Kidney (tissue), 14 donors: Measurements from ENCODE around the gene PEX3. TPM values are rescaled to one million over a fixed set of nuclear protein-coding genes. Genes with fewer than 3 reads are reported as not detected.

ENCODE experiments used
- DNase-seq, 5 donors: peaks; one replicate each; pipeline ENCODE4 v3.0.0-alpha.2; 2013 to 2020
- FAIRE-seq: peaks from 2 replicates; lab custom pipeline; 2012; peaks lifted over from hg19 to GRCh38; lab: Jason Lieb, UNC
- H3K27ac ChIP-seq, 2 donors: one replicate each; pipeline ENCODE4 v1.7.0; 2013; ENCODE audit warnings: low read depth in 2 of 2, low read length in 2 of 2, inconsistent platforms in 1 of 2
- H3K27me3 ChIP-seq: one replicate; pipeline ENCODE4 v1.7.1; 2013; ENCODE audit warnings: low read length, inconsistent platforms; ENCODE audit not compliant: control insufficient read depth, insufficient read depth
- H3K36me3 ChIP-seq, 3 donors: one replicate each; pipeline versions ENCODE4 v1.7.0 to v1.7.1; 2013; ENCODE audit warnings: low read length in 3 of 3, control low read depth in 1 of 3, inconsistent platforms in 1 of 3; ENCODE audit not compliant: insufficient read depth in 3 of 3, control insufficient read depth in 2 of 3
- H3K4me1 ChIP-seq, 3 donors: one replicate each; pipeline versions ENCODE4 v1.7.0 to v1.7.1; 2013; ENCODE audit warnings: low read length in 3 of 3, inconsistent platforms in 1 of 3, low read depth in 1 of 3; ENCODE audit not compliant: control insufficient read depth in 2 of 3, insufficient read depth in 2 of 3
- H3K4me3 ChIP-seq, 3 donors: one replicate each; pipeline versions ENCODE4 v1.7.0 to v1.8.1; 2013; ENCODE audit warnings: low read length in 3 of 3, control low read depth in 1 of 3, inconsistent platforms in 1 of 3
- H3K9ac ChIP-seq, 3 donors: one replicate each; pipeline versions ENCODE4 v1.7.0 to v1.7.1; 2013; ENCODE audit warnings: low read length in 3 of 3, control low read depth in 1 of 3, inconsistent platforms in 1 of 3
- H3K9me3 ChIP-seq, 3 donors: one replicate each; pipeline versions ENCODE4 v1.7.0 to v1.7.1; 2013; ENCODE audit warnings: low read length in 3 of 3, control low read depth in 1 of 3, inconsistent platforms in 1 of 3; ENCODE audit not compliant: control insufficient read depth in 2 of 3, insufficient read depth in 1 of 3
- CTCF ChIP-seq: IDR thresholded peaks from 3 replicates; pipeline ENCODE4 v1.5.1; 2012; ENCODE audit warnings: mild to moderate bottlenecking, moderate library complexity, borderline replicate concordance; ENCODE audit not compliant: insufficient read depth; ENCODE audit errors: extremely low read depth
- intact Hi-C: fragments of 100-400 bp; cut with DNase I; formaldehyde crosslinking; loops from one replicate; pipeline ENCODE4 v1.11.1; 2022
- polyA plus RNA-seq: library from polyadenylated mRNA; stranded (reverse); fragments of 350-450 nt; fragmentation: Illumina TruSeq; extraction: RNeasy Lipid Tissue Mini Kit (QIAGEN cat#74804); gene quantifications from one replicate; pipeline ENCODE4 v1.2.3, GENCODE V29; 2014; ENCODE audit warnings: low read depth, low replicate concordance; ENCODE audit not compliant: insufficient read depth
- total RNA-seq: library from RNA; stranded (reverse); fragmentation: NEBNext Ultra II Directional; extraction: Animal tissue kit (Norgen Biotek cat#: 25700); gene quantifications from one replicate; pipeline ENCODE4 v1.2.1, GENCODE V29; 2021
- donor health status: control.
- donor health status: control.
- donor health status: control.
- donor health status: control.
- donor health status: control.
- donor health status: DM: yes; HTN: yes; CAD: no.
- donor health status: Normal renal cell carcinoma (clear cell type).

Gene PEX3
- total and polyA plus RNA-seq, 2 donors from 2014 or later: 28.6 to 31.7 TPM

DNA sequence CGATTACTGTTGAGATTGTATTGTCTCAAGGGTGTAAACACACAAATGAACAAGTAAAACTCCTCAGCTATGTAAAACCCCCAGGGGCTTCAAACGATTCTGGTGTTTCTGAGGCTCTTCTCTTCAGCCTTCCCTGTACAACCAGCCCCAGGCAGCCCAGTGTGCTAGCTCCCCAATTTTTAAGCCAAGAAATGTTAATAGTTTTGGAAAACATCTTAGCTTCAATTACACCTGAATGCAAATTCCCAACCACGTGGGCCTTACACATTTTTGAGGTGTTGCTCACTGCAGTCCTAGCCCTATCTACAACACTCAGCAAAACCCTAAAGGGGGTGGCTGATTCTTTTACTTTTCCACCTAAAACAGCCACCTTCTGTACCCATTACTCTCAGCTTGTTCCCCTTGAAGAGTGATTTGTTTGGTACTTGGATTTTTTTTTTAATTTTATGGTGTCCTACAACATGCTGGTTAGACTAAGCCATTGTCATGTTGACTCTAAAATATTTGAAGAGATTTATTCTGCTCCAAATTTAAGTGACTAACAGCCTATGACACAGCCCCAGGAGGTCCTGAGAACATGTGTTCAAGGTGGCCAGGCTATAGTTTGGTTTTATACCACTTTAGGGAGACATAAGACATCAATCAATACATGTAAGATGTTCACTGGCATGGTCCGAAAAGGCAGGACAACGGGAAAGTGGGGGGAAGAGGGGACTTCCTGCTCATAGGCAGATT lies 48.8 kb upstream of the PEX3 start:
- no peak for FAIRE-seq
- no peak overlapping the region for H3K27ac ChIP-seq

DNA sequence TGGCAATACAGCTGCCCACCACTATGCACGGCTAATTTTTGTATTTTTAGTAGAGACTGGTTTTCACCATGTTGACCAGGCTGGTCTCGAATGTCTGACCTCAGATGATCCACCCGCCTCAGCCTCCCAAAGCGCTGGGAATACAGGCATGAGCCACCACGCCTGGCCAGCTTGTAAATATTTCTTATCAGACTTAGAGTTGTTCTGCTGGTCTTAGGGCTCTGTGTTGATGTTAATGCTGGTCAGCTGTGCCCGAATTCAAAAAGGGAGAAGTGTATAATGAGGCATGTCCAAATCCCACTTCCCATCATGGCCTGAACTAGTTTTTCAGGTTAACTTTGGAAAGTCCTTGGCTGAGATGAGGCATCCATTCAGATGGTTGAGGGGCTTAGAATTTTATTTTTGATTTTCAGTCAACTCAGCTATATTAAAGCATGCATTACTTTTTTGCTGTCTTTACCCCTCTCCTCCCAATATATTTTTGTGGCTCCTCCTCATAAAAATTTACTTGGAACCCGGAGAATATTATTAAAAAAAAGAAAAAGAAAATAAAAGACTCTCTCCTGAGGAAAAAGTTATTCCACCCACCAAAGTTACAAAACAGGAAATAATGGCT lies 47.8 kb upstream of the PEX3 start:
- no peak overlapping the region for H3K9ac ChIP-seq

More for the DNA sequence above, 48.8 kb upstream of the PEX3 start:
- Histone ChIP-seq H3K27me3 (no peaks in the 10 kb centered on the region), H3K4me3 (no peak overlapping the region), H3K9ac (no peak overlapping the region), H3K36me3 (no peaks in the 10 kb centered on the region), H3K4me1 (no peaks in the 10 kb centered on the region), H3K9me3 (no peaks in the 10 kb centered on the region)
- no peak for DNase-seq
- intact Hi-C loops: no loop called here
- no peak for TF ChIP-seq CTCF

GRCh38 chr6:143405373-143406154 lies 45.0 kb upstream of the PEX3 start:
- H3K9me3 ChIP-seq: no peaks in the 10 kb centered on the region
- H3K27me3 ChIP-seq: no peaks in the 10 kb centered on the region
- intact Hi-C loops: no loop called here
- FAIRE-seq (no peak), DNase-seq (no peak)
- no peak overlapping the region for H3K4me3 ChIP-seq
- no peak overlapping the region for H3K9ac ChIP-seq
- H3K36me3 ChIP-seq: no peaks in the 10 kb centered on the region
- H3K27ac ChIP-seq: no peak overlapping the region
- TF ChIP-seq CTCF: no peak
- H3K4me1 ChIP-seq: no peaks in the 10 kb centered on the region

More for the DNA sequence above, 47.8 kb upstream of the PEX3 start:
- TF ChIP-seq CTCF: no peak
- Histone ChIP-seq H3K27ac (no peak overlapping the region), H3K4me3 (no peak overlapping the region), H3K36me3 (no peaks in the 10 kb centered on the region), H3K27me3 (no peaks in the 10 kb centered on the region), H3K9me3 (no peaks in the 10 kb centered on the region), H3K4me1 (no peaks in the 10 kb centered on the region)
- FAIRE-seq (no peak), DNase-seq (no peak)
- intact Hi-C loops: no loop called here
